ENCODE data around the gene THSD7A.

The THSD7A gene

DNA sequence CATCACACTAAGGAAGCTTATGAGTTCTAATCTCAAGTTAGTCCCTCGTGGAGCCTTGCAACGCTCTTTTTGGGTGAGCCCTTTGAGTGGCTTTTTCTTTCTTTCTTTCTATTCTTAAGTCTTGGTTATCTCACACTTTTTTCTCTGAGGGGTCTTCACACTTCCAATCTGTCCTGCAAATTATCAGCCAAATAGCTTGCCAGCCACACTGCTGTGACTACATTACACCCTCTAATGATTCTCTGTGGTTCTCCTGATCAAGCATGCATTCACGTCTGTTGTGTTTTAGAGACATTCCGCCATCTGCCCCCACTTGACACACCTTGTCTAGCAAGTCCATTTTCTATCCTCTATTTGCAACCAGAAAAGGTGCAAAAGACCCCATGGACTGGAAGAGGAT lies 340.2 kb downstream of the THSD7A start:
- no peak for DNase-seq

DNA sequence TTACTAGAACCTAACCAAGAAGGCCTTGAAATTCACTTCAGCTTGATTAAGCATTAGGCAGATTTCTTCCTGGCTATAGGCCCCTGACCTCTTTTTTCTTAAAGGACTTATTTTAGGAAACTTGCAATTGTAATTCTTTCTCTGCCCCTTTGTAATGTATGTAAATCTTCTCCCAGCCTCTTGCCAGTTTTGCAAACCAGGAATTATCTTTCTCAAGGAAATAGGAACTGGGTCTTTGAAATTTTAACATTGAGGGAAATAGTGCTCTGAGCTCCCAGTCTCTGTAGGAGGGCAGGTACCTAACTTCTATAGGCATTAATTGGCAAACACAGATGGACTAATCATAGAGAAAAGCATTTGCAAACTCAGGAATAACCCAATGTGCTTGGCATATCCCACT lies 342.7 kb downstream of the THSD7A start:
- no peak for DNase-seq

GRCh38 chr7:11486271-11486670 lies 345.7 kb downstream of the THSD7A start:
- no peak for DNase-seq

DNA sequence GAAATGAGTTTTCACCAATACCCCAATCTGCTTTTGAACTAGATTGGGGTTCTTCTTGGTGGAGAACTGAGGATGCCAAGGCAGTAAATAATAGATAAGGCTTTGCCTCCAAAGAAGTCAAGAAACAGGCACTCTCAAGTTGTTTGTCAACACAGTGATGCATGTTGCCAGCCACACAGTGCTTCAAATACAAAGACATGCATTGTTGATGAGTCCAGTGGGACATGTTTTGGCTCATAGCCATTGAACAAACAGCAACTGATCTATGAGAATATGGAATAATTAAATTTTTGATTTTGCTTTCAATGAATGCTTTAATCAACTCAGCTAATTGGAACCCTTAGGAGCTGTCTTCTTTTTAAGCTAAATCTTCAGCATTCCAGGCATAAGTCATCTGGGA lies 346.4 kb downstream of the THSD7A start:
- no peak for DNase-seq

- no peak for DNase-seq
Observed at GRCh38 chr7:11480143-11480542, 351.9 kb downstream of the THSD7A start.

DNA sequence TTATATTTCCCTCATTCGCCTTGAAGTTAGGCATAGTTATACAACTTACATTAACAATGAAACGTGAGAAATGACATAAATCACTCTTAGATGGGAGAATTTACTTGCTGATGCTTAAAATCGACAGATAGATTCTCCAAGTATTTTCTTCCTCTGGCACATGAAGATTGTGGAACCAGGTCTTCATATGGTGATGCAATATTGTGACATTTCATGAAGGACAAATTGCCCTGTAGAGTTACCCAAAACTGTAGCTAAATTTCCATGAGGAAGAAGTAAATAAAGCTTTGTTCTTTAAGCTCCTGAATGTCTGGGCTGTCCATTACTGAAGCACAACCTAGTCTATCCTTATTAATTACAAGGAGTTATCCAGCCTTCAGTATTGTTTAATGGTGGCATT lies 353.1 kb downstream of the THSD7A start:
- no peak for DNase-seq

GRCh38 chr7:11478426-11478825 lies 353.6 kb downstream of the THSD7A start:
- no peak for DNase-seq

- DNase-seq, result no peak
Observed at GRCh38 chr7:11474902-11475585, 357.0 kb downstream of the THSD7A start.

DNA sequence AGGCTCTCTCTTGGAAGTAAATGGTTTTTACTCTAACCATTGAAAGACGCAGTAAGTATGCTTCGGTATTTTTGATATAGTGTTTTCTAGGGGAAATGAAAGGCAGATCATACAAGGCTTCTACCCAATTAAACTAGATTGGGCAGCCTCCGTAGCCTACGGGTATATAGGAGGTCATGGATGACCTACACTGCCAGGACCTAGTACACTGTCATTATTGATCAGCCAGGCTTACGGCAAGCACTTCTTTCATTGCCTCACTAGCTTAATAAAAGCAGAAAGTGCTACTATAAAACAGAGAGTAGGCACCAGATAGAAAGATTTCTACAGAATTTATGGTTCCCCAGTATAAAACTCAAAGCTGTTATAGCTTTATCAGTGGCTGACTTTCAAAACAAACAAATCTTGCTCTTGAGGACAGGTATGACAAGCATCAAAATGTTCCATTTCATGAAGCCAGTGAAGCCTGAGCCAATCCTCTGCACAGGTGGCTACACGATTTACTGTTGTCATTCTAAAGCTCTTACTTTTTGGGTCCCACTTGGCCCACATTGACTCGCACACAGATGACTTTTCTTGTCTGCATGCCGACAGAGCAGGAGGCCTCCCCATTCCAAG lies 358.1 kb downstream of the THSD7A start:
- no peak for DNase-seq

DNA sequence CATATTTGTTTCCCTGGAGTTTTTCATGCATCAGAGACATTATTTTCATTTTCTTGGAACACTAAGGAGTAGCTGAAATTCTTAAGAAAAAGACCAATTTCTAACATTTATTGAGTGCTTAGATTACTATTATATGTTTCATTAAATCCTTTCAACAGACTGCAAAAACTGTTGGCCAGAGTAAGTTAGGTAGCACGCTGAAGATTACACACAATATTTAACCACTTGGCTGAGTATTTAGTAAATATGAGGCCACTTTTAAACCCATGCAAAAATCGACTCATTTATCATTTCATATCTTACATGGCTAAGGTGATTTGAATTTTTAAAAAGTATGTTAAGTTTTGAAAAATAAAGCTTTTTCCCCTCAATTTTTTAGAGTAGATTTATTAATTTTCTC lies 358.8 kb downstream of the THSD7A start:
- DNase-seq, result no peak

DNA sequence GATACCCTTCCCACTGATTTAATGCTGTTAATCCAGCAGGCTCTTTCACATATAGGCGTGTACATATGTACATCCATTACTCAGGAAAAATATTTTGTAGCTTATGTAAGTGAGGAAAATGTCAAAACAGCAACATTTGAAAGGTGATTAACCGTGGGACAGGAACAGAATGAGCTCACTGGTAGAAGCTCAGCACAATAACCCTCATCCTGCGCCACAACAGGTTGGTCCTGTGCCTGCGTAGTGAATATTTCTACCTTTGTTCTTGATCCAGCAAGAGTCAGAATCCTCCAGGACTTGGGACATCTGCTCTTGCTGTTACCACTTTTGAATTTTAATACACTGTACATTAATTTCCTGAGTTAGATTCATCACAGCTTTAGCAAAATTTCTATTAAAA lies 359.4 kb downstream of the THSD7A start:
- DNase-seq, result no peak

GRCh38 chr7:11471255-11471654 lies 360.7 kb downstream of the THSD7A start:
- no peak for DNase-seq

DNA sequence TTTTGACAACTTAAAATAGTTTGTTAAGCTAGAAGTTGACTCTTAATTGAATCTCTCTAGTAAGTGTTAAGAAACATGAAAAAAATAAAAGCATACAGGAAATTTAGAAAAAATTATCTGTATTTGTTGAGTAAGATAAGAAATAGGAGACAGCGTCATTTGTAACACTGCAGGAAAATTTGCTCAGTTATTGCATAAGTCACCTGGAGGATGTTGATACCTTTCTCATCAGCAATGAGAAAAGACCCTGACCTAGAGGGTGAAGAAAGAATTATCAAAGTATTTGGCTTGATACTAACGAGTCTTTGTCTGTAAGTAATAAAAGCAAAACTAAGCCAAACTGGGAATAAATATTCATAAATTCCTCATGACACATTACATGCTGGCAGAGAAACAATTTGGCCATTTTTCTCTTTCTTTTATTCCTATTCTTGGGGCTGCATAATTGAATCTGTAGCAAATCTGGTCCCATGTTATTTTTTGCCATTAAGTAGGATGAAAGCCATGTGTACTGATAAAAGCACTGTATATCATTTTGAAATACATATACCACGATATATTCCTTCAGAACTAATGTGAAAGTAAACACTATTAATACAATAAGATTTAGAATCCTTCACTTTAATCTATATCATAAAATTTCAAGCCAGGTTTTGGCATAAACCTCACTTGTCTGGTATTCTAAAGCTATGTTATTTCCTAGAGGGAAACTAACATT lies 362.8 kb downstream of the THSD7A start:
- no peak for DNase-seq

GRCh38 chr7:11466517-11467105 lies 365.4 kb downstream of the THSD7A start:
- DNase-seq, result no peak

GRCh38 chr7:11464624-11465023 lies 367.4 kb downstream of the THSD7A start:
- DNase-seq, result no peak

GRCh38 chr7:11461946-11462345 lies 370.1 kb downstream of the THSD7A start:
- no peak for DNase-seq

- DNase-seq, result no peak
Observed at GRCh38 chr7:11458736-11459483, 373.1 kb downstream of the THSD7A start.

DNA sequence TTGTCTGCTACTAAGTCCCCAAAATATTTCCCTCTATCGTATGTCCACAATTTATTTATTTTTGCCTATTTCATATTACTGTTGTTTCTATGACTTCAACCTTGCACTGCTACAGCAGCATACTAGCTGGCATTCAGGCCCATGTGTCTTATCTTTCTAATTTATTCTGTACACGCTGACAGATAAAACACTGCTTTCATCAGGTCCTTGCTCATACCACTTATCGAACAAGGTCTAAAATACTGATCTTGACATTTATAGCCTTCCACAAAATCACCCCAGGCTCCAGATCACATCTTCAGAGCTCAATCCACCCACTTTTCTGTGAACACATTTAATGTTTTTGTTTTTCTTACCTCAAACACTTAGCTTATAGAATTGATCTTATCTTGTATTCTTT lies 374.6 kb downstream of the THSD7A start:
- no peak for DNase-seq

DNA sequence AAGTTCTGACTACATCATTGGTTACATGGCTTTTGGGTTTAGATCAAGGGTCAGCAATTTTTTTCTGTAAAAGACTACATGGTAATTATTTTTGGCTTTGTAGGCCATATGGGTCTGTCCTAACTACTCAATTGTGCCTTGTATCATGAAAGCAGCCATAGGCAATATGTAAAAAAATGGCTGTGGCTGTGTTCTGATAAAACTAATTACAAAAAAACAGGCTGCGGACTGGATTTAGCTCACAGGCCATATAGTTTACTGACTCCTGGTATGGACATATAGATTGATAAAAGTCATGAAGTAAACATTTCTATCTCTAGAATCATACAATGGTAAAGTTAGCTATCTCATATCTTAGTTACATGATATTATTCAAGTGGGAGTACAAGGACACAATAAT lies 375.4 kb downstream of the THSD7A start:
- no peak for DNase-seq

GRCh38 chr7:11452476-11452875 lies 379.5 kb downstream of the THSD7A start:
- no peak for DNase-seq

DNA sequence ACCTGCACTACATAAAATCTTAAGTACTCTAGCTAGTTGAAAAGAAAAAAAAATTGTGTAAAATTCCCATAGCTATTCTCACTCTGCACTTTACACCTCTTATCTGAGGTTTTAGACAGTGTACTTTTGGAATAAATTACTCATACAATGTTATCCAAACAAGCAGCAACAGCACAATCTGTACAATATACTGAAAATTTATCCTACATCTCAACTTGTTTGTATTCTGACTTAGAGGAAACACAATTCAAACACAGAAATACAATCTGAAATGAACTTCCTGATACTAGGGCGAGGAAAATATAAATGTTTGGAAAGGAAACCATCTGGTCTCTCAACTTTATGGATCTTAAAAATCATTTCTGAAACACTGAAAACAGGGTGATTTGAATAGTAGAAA lies 381.7 kb downstream of the THSD7A start:
- no peak for DNase-seq

- no peak for DNase-seq
Observed at GRCh38 chr7:11449316-11449715, 382.7 kb downstream of the THSD7A start.

DNA sequence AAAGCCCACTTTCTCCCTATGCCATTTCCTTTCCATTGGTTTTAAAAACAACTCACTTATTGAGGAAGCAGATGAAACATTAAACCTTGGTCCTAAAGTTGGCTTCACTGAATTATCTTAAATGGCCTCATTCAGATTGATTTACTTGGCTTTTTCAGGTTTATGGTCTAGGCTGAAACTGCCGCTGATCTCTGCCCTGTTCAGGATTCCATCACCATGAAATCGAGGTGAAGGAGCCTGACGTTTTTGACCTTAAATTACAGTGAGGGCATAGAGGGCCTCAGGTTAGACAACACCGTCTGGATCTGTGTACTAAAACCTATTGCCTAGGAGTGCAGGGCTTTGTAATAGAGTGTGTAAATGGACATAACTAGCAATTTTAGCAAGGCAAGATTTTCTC lies 383.7 kb downstream of the THSD7A start:
- DNase-seq, result no peak
